Anterior cingulate cortex (tissue), 58 donors: Measurements from ENCODE around the gene RYR2.

Source experiments
- DNase-seq, 58 donors: peaks; one replicate each; lab custom pipeline; 2025; lab: John Stamatoyannopoulos, UW

RYR2 gene

DNA sequence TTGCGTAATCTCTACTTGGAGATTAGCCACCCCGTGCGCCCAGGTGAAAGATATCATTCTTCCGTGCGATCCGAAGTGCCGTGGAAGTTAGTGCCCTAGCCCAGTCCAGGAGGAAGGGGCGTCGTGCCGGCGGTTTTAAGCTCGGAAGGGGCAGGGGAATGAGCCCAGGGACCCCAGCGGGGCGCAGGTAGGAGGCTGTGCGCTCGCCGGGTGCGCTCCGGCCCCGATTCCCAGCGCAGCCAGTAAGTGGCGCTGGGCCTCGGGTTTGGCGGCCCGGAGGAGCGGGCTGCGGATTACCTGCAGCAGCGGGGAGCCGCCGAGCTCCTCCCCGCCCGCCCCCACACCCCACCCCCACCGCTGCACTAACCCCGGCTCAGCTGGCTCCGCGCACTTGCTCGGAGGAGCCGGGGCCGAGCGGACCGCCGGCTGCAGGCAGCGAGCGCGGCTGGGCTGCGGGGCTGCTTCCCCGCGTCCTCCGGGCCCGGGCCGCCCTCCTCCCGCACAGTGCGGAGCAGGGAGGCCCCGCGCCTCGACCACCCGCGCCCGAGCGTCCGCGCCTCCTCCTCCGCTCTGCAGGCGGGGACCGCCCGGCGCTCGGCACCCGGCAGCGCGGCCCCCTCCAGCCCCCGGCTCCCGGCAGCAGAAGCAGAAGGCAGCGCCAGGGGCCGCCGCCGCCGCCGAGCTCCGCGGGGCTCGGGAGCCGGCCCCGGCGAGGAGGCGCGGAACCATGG, at the start of gene RYR2:
TSS of gene RYR2 (plus strand) at position 390 of the 731 bp plus-strand sequence. CDS start at position 728, 338 bp downstream.
- DNase-seq: peak in 39 of 58 donors; percentile 3 to 62 (median 15)

GRCh38 chr1:236992449-236992848, 49.5 kb upstream of the RYR2 start:
- no peak for DNase-seq

GRCh38 chr1:236994450-236994849, 47.5 kb upstream of the RYR2 start:
- no peak for DNase-seq

GRCh38 chr1:236997361-236997760, 44.6 kb upstream of the RYR2 start:
- DNase-seq: no peak

DNA sequence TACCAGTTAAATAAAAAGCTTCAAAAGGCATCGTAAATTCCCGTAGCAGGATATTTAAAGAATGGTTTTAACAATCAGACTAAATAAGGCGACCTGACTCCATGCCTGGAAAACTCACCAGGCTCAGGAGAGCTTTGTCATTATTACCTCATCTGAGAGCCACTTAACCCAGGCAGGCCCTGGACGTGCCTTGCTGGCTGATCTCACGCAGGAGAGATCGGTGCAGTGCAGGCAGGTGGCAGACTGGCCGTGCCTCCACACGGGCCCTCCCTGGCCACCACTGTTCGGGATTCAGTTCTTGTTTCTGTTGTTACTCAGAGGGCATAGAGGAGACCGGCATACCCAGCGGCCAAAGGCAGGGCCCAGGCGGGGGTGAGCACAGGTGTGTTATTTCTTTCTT, 44.1 kb upstream of the RYR2 start:
- no peak for DNase-seq

DNA sequence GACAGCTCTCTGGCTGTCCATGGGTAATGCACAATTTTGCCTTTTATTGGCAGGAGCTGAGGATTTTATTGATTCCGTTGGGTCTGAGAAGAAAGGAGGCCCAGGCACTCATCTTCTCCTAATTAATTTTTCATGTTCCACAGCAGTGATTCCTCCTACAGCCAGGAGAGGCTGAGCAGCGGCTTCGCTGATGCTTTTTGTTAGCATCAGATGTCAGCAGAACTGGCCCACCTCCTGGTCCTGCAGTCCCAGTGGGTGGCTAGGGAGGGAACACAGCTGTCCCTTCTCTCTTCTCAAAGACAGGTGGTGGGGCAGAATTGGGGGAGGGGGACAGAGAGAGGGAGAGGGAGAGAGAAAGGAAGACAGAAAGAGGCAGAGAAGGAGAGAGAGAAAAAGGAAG, 43.4 kb upstream of the RYR2 start:
- DNase-seq: peak in 1 of 58 donors; percentile 5

DNA sequence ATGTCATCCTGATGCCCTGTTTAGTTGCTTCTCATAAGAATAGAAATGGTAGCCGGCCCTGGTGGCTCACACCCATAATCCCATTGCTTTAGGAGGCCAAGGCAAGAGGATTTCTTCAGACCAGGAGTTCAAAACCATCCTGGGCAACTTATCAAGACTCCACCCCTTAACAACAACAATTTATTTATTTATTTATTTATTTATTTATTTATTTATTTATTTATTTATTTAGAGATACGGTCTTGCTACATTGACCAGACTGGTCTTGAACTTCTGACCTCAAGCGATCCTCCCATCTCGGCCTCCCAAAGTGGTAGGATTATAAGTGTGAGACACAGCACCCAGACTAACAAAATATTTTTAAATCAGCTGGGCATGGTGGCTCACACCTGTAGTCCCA, 41.8 kb upstream of the RYR2 start:
- no peak for DNase-seq

GRCh38 chr1:237003516-237003915, 38.5 kb upstream of the RYR2 start:
- no peak for DNase-seq

DNA sequence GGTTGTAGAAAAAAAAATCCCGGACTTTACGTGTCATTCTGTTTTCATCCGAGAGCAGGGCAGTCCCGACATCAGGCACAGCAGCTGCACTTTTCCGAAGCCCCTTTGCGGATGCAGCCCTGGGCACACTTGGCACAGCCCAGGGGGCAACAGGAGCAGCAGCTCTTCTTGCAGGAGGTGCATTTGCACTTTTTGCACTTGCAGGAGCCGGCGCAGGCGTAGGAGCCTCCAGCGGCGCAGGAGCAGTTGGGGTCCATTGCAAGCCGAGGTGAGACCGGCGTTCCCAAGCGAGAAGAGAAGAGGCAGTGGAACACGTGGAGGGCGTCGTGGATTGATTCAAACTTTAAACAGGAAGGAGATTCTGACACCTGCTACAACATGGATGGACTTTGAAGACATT, 37.9 kb upstream of the RYR2 start, which contains the start of gene MT1HL1:
TSS of gene MT1HL1 (minus strand) at position 326 of the 400 bp plus-strand sequence. CDS start at position 257, 69 bp downstream.
- DNase-seq: no peak

GRCh38 chr1:237005674-237006073, 36.3 kb upstream of the RYR2 start:
- no peak for DNase-seq

DNA sequence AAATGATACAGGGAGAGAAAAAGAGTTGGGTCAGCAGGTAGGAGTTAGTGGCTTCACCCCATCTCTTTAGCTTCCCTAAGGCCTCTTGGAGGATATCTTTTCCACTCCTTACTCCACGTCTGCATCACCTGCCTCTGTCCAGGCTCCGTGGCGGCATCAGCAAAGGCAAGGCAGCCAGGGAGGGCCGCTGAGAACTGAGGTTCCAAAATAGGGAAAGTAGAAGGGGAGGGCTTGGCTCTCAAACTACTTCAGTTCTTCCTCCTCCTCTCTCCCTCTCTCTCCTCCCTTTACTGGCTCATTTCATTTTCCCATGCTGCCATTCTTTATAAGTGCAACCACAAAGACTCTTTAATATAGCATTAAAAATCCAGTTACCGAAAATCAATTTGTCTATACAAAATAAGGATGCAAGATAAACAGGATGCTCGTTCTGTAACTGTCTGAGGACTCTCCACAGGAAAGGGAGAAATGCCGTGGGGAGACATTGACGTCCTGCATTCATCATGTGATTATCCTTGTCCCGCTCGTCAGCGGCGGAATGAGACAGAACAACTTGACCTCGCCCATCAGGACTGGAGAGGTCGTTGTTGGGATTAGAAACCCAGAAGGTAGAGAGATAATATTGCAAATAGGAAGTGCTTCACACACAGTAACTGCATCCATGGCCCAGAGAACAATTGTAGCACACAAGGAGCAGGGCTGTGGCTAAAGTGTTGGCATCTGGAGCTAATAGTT, 34.7 kb upstream of the RYR2 start:
- no peak for DNase-seq

GRCh38 chr1:237009611-237010010, 32.4 kb upstream of the RYR2 start:
- DNase-seq: no peak

- DNase-seq: no peak
These were observed 30.6 kb upstream of the RYR2 start for GRCh38 chr1:237011432-237011831.

- DNase-seq: no peak
These were observed 29.6 kb upstream of the RYR2 start for GRCh38 chr1:237012361-237012760.

DNA sequence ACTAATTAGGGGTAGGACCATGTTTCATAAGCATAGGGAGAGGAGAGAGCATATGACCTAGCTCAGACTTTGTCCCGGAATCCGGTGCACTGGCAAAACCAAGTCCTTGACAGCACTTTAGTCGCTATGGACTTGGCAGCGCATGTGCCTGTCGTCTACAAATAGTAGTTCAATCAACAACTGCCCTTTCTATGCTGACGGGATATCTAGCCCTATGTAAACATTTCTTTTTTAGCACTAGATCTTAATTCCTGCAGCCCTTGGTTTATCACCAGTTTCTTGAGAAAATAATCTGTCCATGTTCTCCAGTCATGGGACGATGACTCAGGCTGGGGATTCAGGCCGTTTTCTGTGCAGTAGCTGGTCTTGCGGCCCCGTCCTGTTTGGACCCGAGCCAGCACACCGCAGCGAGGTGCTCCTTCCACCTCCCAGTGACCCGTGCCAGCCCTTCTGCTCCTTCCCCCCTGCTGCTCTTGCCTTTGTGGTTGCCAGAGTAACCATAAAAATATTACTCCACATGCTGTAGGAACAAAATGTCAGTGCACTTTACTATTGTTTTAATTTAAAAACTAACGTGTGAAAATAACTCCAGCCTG, 29.1 kb upstream of the RYR2 start:
- peak in 1 of 58 donors; percentile 21 for DNase-seq

DNA sequence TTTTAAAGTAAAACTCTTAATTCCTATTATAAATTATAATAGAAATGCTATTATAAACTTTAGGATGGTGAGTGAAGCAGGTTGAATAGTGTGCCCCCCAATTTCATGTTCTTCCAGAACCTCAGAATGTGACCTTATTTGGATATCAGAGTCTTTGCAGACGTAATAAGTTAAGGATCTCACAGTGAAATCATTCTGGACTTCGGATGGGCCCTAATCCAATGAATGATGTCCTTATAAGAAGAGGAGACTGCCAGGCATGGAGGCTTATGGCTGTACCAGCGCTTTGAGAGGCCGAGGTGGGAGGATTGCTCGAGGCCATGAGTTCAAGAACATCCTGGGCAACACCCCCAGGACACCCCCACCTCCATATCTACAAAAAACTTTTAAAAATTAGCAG, 28.4 kb upstream of the RYR2 start:
- no peak for DNase-seq

GRCh38 chr1:237016626-237017025, 25.4 kb upstream of the RYR2 start:
- DNase-seq: no peak

DNA sequence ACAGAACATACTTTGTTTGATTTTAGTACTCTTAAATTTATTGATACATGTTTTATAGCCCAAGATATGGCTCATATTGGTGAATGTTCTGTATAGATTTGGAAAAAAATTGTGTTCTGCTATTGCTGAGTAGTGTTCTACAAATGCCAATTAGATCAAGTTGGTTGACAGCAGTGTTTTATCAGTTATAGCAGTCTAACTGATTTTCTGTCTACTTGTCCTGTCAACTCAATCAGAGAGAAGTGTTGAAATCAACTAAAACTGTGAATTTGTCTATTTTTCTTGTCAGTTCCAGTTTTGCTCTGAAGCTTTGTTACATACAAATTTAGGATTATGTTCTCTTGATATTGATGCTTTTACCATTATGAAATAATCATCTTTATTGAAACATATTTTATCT, 23.1 kb upstream of the RYR2 start:
- no peak for DNase-seq

GRCh38 chr1:237025358-237026074, 16.5 kb upstream of the RYR2 start:
- DNase-seq: no peak

DNA sequence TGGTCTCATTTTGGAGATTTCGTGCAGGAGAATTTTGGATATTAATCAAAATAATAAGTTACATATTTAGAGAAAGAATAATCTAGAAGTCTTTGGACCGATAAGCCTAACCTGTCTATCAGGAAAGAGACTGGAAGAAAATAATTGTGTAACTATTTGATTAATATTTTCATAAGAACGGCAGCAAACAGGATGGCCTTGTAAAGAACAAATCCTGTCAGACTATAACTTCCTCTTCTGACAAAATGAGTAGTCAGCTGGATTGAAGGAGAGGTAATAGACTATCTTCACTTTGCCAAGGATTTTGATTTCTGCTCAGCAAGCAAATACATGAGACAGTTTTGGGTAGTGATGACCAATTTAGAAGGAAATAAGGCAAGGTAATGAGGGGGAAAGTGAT, 12.7 kb upstream of the RYR2 start:
- no peak for DNase-seq
